Activated T-helper 1 cell treated with Interleukin-2 at 50 U/mL for 16 hours (primary cell): ENCODE measurements around the gene LMO7.
A peak's percentile ranks its signal among the peaks of the same experiment; 100 is the strongest.
"Not testable (repeated sequence)": the region's sequence is repeated elsewhere in the genome, so short reads cannot be mapped to it uniquely, and the experiment has no call there.

ENCODE experiments used
- DNase-seq: peaks from one replicate; pipeline ENCODE4 v3.0.0-alpha.2; 2020; ENCODE audit warnings: low read depth

The LMO7 gene

DNA sequence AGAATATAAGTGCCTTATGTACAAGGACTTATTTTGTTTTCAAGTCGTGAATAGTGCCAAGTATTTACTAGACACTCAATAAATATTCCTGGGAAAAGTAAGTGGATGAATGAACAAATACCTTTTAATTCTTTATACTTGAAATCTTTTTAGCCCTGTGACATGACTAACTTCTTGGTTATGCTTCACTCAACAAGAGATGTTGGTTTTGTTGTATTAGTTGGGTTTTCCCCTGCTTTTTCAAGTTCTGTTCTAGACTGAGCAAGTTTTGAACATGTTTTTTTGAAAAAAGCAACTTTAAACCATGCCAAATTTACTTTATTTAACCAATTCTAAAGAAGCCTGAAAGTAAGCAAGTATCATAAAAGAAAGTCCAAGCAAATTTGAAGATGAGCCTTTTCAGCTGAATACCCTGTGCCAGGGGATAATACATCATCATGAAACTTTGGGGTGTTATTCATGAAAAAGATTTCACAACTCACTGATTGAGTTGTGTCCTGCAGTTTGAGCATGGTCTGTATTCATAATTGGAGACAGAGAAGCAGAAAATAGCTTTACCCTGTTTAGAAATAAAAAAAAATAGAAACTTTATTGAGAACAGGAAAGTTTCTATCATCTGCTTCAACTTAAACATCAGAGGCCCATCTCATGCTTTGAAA is 11.1 kb downstream of the LMO7 start:
- no peak for DNase-seq

- no peak for DNase-seq
These were observed 12.3 kb downstream of the LMO7 start for GRCh38 chr13:75648446-75648845.

GRCh38 chr13:75651013-75651412 is 14.9 kb downstream of the LMO7 start:
- DNase-seq: no peak

DNA sequence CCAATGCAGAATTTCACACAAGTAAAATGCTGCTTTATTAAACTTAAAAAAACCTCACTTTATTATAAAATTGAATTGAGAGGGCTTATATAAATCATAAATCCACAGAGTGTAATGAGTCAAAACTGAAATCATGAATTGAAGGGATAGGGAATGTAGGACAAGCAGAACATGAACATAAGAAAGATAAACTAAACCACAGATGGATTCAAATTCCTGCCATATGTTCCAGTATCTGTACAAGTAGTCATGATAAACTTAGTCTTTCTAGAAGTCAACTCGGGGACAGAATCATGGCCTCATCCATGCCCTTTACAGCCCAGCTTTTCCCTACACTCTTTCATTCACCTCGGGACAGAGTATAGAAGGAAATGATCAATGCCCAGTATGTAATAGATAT is 16.6 kb downstream of the LMO7 start:
- DNase-seq: no peak

DNA sequence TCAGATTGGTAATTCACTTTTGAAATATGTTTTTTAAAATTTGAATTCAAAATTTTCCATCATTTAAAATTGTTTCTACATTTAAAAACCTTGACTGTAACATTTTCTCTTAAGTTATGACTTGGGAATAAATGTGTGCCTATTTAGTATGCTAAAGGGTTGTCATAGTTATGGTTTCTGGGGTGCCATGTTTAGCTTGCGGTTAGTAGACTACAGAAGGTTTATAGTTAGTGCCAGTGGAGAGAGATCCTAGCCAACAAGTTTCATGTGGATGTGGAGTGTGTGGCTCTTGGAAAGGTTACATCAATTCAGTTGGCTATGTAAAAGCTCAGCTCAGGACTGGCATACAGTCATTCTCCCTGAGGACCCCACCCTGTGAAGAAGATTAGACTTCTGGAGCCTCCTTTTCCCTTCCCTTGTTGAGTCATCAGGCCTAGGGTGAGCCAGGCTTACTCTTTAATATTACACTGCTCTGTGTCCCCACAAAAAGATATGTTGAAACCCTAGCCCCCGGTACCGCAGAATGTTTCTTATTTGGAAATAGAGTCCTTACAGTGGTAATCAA is 20.4 kb downstream of the LMO7 start:
- DNase-seq: no peak

GRCh38 chr13:75657111-75657510 is 21.0 kb downstream of the LMO7 start:
- no peak for DNase-seq

DNA sequence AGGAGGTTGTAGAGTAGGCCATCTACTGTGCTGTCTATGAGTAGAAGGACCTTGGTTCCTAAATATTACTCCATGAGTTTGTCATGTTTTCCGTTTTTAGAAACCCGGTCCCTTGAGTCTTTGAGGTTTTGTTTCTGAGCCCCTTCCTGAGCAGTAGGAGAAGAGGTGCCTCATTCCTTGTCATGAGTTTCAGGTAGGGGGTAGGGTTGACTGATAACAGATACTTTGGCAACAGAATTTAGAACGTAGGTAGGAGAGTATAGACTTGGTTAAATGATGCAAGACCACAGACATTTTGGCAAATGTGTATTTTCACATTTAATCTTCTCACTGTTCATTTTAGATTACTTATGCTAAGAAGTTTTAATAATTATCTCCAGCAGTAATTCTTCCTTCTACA is 24.6 kb downstream of the LMO7 start:
- DNase-seq: no peak

- no peak for DNase-seq
These were observed 25.3 kb downstream of the LMO7 start for GRCh38 chr13:75661443-75661842.

DNA sequence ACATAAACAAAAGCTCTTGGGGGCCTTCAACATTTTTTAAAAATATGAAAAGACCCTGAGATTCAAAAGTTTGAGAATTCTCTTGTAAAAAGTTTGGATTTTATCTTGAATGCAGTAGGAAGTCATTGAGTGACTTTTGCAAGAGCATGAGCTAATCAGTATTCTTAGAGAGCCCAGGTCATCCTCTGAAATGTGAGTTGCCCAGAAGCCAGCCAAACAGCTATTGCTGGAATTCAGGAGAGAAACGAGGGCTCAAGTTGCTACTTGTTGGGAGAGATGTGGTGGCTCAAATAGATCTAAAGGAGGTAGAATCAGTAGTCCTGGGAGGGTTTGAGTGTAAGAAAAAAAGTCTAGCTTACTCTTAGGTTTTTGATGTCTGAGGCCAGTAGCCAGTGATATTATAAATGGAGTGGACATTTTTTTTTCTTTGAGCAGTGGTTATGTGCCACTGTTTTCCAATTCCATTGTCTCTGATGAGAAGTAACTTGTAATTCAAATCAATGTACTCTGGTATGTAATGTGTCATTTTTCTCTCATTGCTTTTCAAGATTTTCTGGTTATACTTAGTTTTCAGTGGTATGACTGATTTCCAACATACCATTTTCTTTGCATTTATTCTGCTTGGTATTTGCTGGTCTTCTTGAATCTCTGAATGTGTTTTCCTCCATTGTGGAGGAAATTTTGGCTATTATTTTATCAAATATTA is 30.7 kb downstream of the LMO7 start:
- no peak for DNase-seq

- no peak for DNase-seq
These were observed 33.6 kb downstream of the LMO7 start for GRCh38 chr13:75669706-75670105.

- DNase-seq: no peak
These were observed 34.4 kb downstream of the LMO7 start for GRCh38 chr13:75670496-75670895.

GRCh38 chr13:75675421-75675820 is 39.3 kb downstream of the LMO7 start:
- no peak for DNase-seq

- no peak for DNase-seq
These were observed 43.3 kb downstream of the LMO7 start for GRCh38 chr13:75679459-75679858.

GRCh38 chr13:75680251-75680650 is 44.1 kb downstream of the LMO7 start:
- DNase-seq: not testable (repeated sequence)

DNA sequence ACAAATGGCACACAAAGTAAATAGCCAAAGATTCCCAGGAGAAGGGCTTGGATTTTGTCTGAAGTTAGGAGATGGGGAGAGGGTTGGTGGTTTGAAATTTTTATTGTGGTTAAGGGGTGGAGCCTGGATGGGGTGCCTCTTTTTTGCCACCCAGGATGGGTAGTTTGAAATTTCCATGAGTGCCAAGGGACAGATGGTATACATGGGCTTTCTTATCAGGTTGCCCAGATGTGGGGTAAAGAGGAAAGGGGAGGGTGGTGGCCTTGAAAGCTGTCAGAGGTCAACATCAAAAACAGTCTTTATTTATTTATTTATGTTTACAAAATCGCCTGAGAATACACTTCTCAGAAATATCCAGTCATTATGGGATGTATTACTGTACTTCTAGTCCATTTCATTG is 46.2 kb downstream of the LMO7 start:
- no peak for DNase-seq

DNA sequence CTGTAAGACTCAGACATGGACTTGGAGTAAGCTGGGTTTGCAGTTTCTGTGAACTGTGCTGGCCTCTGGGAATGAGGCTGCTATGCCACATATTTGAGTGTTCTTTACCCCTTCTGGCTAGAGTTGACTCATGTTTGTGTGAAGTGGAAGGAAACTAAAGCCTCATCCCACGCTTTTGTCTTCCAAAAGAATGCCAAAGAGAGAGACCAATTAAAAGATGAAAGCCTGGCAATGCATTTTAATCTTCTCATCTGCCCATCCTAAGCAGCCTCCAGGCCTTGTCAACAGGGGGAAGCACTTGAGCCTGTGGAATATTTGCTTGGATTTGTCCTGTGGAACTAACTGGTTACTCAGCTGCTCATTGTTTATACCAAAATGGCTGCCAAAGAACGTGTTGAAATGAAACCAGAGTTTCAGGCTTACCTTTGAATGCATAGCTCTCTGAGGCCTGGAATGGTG is 49.1 kb downstream of the LMO7 start:
- no peak for DNase-seq

DNA sequence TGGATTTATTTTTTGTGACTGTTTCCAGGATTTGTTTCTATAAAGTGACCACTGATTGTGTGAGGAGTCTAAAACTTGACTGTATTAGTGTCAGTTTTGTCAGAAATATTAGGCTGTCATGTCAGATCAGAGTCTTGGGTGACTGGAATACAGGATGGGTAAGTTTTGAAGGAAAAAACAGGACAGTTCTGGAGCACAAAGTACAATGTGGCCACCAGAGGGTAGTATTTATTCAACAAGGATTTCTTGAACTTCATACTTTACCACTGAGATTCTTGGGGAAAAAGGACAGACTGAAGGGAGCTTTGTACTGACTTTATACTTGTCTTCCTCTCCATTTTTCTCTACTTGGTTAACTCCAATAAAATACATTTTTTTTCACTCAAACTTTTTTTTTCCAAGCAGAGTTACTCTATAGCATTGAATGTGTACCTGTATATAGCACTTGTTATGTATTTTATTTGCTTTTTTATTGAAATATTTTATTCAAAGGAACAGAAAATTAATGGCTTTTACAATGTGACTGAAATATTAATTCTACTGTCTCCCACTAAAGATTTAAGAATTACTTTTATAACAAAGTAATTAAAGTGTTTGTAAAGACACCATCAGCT is 51.1 kb downstream of the LMO7 start:
- no peak for DNase-seq

GRCh38 chr13:75689686-75690085 is 53.6 kb downstream of the LMO7 start:
- DNase-seq: no peak

DNA sequence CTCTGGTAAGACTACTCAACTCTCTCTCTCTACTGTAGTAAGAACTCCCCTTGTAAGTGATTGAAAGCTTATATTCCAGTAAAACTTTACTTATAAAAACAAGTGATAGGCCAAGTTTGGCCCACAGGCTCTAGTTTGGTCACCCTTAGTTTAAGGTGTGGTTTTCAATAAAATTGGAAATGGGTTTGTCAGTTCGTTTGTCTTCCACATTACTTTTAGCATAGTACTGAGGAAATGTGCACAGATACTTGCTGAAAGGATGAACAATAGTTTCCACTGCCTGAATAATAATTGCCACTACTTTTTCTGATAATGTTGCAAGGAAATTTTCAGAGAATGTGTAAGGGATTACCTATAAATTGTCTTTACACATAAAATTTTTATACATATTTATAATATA is 54.5 kb downstream of the LMO7 start:
- DNase-seq: no peak

GRCh38 chr13:75691183-75691582 is 55.1 kb downstream of the LMO7 start:
- no peak for DNase-seq

GRCh38 chr13:75693227-75693626 is 57.1 kb downstream of the LMO7 start:
- no peak for DNase-seq

GRCh38 chr13:75694722-75695121 is 58.6 kb downstream of the LMO7 start:
- no peak for DNase-seq

- peak; percentile 54 for DNase-seq
These were observed 59.8 kb downstream of the LMO7 start for GRCh38 chr13:75695908-75696307.
